OCI-LY7 (cell line): Measurements from ENCODE around the gene HOXA4.

Experiments
- CTCF ChIP-seq: fragments of 200-600 bp; sonication (generic); conservative IDR thresholded peaks from 2 replicates; pipeline ENCODE4 v1.5.1; 2014; ENCODE audit warnings: mild to moderate bottlenecking, antibody characterized with exemption, low read length, moderate library complexity, mixed read lengths
- EZH2phosphoT487 ChIP-seq: fragments of 200-600 bp; sonication (generic); IDR thresholded peaks from 2 replicates; pipeline ENCODE4 v1.6.1; 2018; ENCODE audit warnings: low read depth, borderline replicate concordance, mild to moderate bottlenecking, mixed run types, antibody characterized with exemption, low read length, moderate library complexity, mixed read lengths

DNA sequence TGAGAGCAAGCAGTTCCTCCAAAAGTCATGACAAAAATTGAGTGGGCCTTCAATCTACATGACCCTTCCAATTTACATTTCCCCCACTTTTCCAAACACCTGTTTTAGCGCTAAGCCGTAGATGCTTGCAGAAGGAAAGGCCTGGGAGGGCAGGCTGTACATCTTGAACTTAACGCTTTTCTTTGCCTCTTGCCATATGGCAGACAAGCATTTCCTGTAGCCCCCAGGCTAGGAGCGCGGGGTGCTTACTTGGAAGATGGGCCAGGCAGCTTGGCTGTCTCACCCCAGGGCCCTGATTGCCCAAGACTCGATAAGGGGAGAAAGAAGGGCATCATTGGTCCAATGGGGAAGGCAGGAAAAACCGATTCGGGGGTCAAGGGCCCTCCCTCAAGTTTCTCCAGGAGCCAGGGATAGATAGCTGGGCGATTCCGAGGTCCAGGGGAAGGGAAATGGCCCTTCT lies 41.8 kb upstream of the HOXA4 start:
- TF ChIP-seq CTCF (no peak), EZH2phosphoT487 (no peak)
